GM21515 (cell line): Measurements from ENCODE around the gene ZNF202.
"Not testable (repeated sequence)": the region's sequence is repeated elsewhere in the genome, so short reads cannot be mapped to it uniquely, and the experiment has no call there.

Experiments
- ATAC-seq: cut with Tn5 transposase; IDR thresholded peaks from one replicate; pipeline ENCODE4 v1.9.1; 2021; ENCODE audit not compliant: unreplicated experiment

The ZNF202 gene

GRCh38 chr11:123741159-123742030 lies at the start of gene ZNF202:
Gene ZNF202, minus strand, starts transcription at chr11:123741660. Its CDS starts 10,772 bp downstream, at chr11:123730888.
- ATAC-seq, result peak; percentile 99

- no peak for ATAC-seq
Measured at GRCh38 chr11:123783536-123783935, 42.1 kb upstream of the ZNF202 start.

GRCh38 chr11:123778511-123778910 lies 37.1 kb upstream of the ZNF202 start:
- ATAC-seq, result no peak

GRCh38 chr11:123775715-123776549 lies 34.5 kb upstream of the ZNF202 start:
- ATAC-seq, result no peak

- peak; percentile 42 for ATAC-seq
Measured at GRCh38 chr11:123775289-123775688, 33.8 kb upstream of the ZNF202 start.

- no peak for ATAC-seq
Measured at GRCh38 chr11:123773959-123774358, 32.5 kb upstream of the ZNF202 start.

GRCh38 chr11:123773026-123773425 lies 31.6 kb upstream of the ZNF202 start:
- no peak for ATAC-seq

GRCh38 chr11:123771664-123772063 lies 30.2 kb upstream of the ZNF202 start:
- ATAC-seq, result no peak

- no peak for ATAC-seq
Measured at GRCh38 chr11:123770712-123771111, 29.3 kb upstream of the ZNF202 start.

GRCh38 chr11:123765601-123766000 lies 24.1 kb upstream of the ZNF202 start:
- no peak for ATAC-seq

GRCh38 chr11:123762422-123762821 lies 21.0 kb upstream of the ZNF202 start:
- ATAC-seq, result no peak

- ATAC-seq, result peak; percentile 77
Measured at GRCh38 chr11:123760894-123761293, 19.4 kb upstream of the ZNF202 start.

- ATAC-seq, result no peak
Measured at GRCh38 chr11:123757976-123758375, 16.5 kb upstream of the ZNF202 start.

GRCh38 chr11:123755813-123756212 lies 14.4 kb upstream of the ZNF202 start:
- no peak for ATAC-seq

- ATAC-seq, result no peak
Measured at GRCh38 chr11:123755344-123755743, 13.9 kb upstream of the ZNF202 start.

- ATAC-seq, result no peak
Measured at GRCh38 chr11:123754101-123754568, 12.7 kb upstream of the ZNF202 start, which contains the start of gene OR6X1. Gene OR6X1, minus strand, starts transcription at chr11:123754518. Its CDS starts 0 bp downstream, at chr11:123754518.

GRCh38 chr11:123753110-123753509 lies 11.7 kb upstream of the ZNF202 start:
- no peak for ATAC-seq

GRCh38 chr11:123751781-123752180 lies 10.3 kb upstream of the ZNF202 start:
- no peak for ATAC-seq

- not testable (repeated sequence) for ATAC-seq
Measured at GRCh38 chr11:123748349-123748748, 6.9 kb upstream of the ZNF202 start.

GRCh38 chr11:123745764-123746451 lies 4.4 kb upstream of the ZNF202 start:
- ATAC-seq, result no peak

- ATAC-seq, result no peak
Measured at GRCh38 chr11:123742724-123743120, 1.3 kb upstream of the ZNF202 start.
